ENCODE results near the gene TOP1. TPM values are rescaled to one million over a fixed set of nuclear protein-coding genes. Genes with fewer than 3 reads are reported as not detected.

The TOP1 gene
- total RNA-seq, 1 donor from 2014 or later, result 90.8 TPM

DNA sequence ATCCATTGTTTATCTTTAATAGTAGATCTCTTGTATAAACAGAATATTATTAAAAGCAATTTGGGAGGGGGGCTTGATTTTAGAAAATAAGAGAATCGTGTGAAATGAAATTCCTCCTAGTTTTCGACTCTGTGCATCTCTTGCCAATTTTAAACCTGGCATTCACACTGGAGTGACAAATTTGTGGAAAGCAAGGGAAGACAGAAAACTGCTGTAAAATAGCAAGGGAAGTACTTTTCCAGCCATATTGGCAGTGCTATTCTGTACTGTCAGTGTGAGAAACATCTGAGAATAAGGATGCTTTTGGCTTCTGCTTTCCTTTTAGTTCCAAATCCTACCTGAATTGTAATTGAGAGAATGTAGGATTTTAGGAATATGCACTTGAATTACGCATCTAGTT, 40.2 kb downstream of the TOP1 start:
- Mint-ChIP-seq H3K27me3 (no peaks in the 10 kb centered on the region), H3K9me3 (ENCODE audit: low read depth) (no peaks in the 10 kb centered on the region), H3K4me1 (ENCODE audit: low read depth) (peaks cover 15% of the 10 kb centered on the region), H3K4me3 (ENCODE audit: low read depth) (no peak overlapping the region), H3K27ac (no peak overlapping the region), H3K36me3 (ENCODE audit: insufficient read depth) (peaks cover 15% of the 10 kb centered on the region)
- TF ChIP-seq, protein P1, sequence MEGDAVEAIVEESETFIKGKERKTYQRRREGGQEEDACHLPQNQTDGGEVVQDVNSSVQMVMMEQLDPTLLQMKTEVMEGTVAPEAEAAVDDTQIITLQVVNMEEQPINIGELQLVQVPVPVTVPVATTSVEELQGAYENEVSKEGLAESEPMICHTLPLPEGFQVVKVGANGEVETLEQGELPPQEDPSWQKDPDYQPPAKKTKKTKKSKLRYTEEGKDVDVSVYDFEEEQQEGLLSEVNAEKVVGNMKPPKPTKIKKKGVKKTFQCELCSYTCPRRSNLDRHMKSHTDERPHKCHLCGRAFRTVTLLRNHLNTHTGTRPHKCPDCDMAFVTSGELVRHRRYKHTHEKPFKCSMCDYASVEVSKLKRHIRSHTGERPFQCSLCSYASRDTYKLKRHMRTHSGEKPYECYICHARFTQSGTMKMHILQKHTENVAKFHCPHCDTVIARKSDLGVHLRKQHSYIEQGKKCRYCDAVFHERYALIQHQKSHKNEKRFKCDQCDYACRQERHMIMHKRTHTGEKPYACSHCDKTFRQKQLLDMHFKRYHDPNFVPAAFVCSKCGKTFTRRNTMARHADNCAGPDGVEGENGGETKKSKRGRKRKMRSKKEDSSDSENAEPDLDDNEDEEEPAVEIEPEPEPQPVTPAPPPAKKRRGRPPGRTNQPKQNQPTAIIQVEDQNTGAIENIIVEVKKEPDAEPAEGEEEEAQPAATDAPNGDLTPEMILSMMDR (IDR thresholded peaks at IDR 0.05; ENCODE audit: unreplicated experiment), result no peak
- DNase-seq (ENCODE audit: low spot score, unreplicated experiment), result no peak

DNA sequence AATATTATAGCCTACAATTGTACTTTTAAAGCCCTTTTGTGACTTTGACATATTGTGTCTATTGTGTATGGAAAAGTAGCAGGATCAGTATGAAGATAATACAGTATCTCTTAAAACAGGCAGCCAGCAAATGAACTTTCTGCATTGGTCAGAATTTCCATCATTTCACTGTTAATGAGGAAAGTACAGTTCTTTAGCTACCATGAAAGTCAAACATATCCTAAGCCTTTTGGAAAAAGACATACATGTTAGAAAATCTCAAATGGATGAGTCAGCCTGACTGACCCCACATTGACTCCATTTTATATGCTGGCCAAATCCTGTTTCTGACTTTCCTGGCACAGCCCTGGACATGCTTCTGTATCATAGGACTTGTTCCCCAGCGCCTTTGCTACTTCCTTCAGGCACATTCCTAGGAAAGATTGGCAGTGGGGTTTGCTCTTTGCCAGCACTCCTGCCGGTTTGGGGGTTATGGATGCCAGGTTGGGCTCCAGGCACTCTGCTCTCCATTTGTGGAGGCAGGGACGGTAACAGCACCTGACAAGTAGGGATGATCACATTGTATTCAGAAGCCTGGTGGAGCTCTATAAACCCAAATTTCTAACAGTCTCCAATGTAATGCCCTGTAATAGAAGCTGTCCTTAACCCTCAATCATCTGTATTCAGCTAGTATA, 43.7 kb downstream of the TOP1 start:
- Mint-ChIP-seq H3K36me3 (ENCODE audit: insufficient read depth) (peaks cover 17% of the 10 kb centered on the region), H3K4me3 (ENCODE audit: low read depth) (no peak overlapping the region), H3K27ac (no peak overlapping the region), H3K27me3 (no peaks in the 10 kb centered on the region), H3K4me1 (ENCODE audit: low read depth) (peaks cover 22% of the 10 kb centered on the region), H3K9me3 (ENCODE audit: low read depth) (no peaks in the 10 kb centered on the region)
- TF ChIP-seq, protein P1 (IDR thresholded peaks at IDR 0.05; ENCODE audit: unreplicated experiment), result no peak
- DNase-seq (ENCODE audit: low spot score, unreplicated experiment), result no peak

DNA sequence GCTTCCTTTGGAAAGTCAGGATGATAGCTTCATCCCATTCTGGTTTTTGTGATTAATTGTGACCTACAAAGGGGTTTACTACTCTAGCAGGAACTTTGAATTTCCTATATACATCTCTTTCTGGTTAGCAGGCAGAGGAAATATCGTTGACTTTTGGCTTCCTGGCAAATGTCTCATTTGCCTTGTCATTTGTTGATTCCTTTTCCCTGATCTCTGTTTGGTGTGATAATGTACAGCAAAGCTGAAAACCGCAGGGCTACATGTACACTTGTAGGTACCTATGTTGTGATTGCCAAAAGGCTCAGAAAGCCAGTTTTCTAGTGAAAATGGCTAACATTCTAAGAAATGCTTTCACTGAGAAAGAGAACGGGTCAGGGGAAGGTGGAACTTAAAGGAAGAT, 44.3 kb downstream of the TOP1 start:
- H3K27ac Mint-ChIP-seq, result peak overlapping the region; percentile 42
- no peaks in the 10 kb centered on the region for H3K27me3 Mint-ChIP-seq
- H3K4me3 Mint-ChIP-seq (ENCODE audit: low read depth), result no peak overlapping the region
- H3K36me3 Mint-ChIP-seq (ENCODE audit: insufficient read depth), result peaks cover 18% of the 10 kb centered on the region
- DNase-seq (ENCODE audit: low spot score, unreplicated experiment), result no peak
- TF ChIP-seq, protein P1 (IDR thresholded peaks at IDR 0.05; ENCODE audit: unreplicated experiment), result no peak
- H3K4me1 Mint-ChIP-seq (ENCODE audit: low read depth), result peaks cover 22% of the 10 kb centered on the region
- H3K9me3 Mint-ChIP-seq (ENCODE audit: low read depth), result no peaks in the 10 kb centered on the region

DNA sequence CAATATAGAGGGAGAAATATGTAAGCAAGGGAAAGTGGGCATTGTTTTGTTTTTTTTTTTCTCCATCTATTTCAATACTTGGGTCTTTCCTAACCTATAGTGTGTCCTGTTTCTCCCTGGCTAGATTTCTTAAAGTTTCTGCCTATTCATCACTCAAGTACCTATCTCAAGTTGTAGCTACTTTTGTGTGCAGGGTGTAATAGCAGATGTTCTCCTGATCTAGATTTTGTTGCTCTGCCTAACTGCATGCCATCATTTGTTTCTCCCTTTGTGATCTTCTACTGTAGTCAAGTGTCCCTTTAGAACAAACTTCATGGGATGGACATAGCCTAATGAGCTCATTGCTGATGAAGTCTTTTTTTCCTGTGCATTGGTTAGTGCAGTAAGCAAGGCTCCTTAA, 45.8 kb downstream of the TOP1 start:
- Mint-ChIP-seq H3K27ac (no peak overlapping the region), H3K36me3 (ENCODE audit: insufficient read depth) (peaks cover 20% of the 10 kb centered on the region), H3K27me3 (no peaks in the 10 kb centered on the region), H3K4me1 (ENCODE audit: low read depth) (peaks cover 26% of the 10 kb centered on the region), H3K4me3 (ENCODE audit: low read depth) (no peak overlapping the region), H3K9me3 (ENCODE audit: low read depth) (no peaks in the 10 kb centered on the region)
- no peak for DNase-seq (ENCODE audit: low spot score, unreplicated experiment)
- TF ChIP-seq, protein P1 (IDR thresholded peaks at IDR 0.05; ENCODE audit: unreplicated experiment), result no peak

DNA sequence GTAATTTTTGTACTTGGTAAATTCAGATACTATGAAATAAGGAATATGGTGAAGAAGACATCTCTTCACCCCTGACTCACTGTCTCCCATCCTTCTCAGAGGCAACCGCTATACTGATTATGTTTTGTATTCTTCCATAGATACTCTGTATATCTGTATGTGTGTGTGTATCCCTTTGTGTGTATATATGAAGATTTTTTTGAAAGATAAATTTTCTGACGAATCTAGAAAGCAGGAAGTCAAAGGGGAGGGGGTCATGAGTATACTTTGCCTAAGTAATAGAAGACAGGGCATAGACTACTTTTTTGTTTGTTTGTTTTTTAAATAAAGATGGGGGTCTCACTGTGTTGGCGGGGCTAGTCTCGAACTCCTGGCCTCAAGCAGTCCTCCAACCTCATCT, 48.2 kb downstream of the TOP1 start:
- H3K27ac Mint-ChIP-seq, result peak overlapping the region; percentile 31
- TF ChIP-seq, protein P1 (IDR thresholded peaks at IDR 0.05; ENCODE audit: unreplicated experiment), result no peak
- H3K36me3 Mint-ChIP-seq (ENCODE audit: insufficient read depth), result peaks cover 25% of the 10 kb centered on the region

More for the DNA sequence above, 48.2 kb downstream of the TOP1 start:
- Mint-ChIP-seq H3K4me3 (ENCODE audit: low read depth) (no peak overlapping the region), H3K27me3 (no peaks in the 10 kb centered on the region), H3K4me1 (ENCODE audit: low read depth) (peaks cover 26% of the 10 kb centered on the region), H3K9me3 (ENCODE audit: low read depth) (no peaks in the 10 kb centered on the region)
- DNase-seq (ENCODE audit: low spot score, unreplicated experiment), result no peak

Measured in progenitor cell of endocrine pancreas (in vitro differentiated cells).